PC-3 (cell line): ENCODE measurements around the gene TSHZ3. TPM values are rescaled to one million over a fixed set of nuclear protein-coding genes. Genes with fewer than 3 reads are reported as not detected.

Experiments used
- ATAC-seq: fragments of 200-7000 bp; cut with Tn5 transposase; 2 replicates; pipeline ENCODE4 v1.9.1; 2020; ENCODE audit warnings: mild to moderate bottlenecking, moderate library complexity
- BruUV-seq: library from RNA; stranded (reverse); fragments of 400-500 nt; replicated peaks from 2 replicates; lab custom pipeline; 2021; lab: Mats Ljungman, UMichigan
- CTCF ChIA-PET: fragments of 300-600 bp; sonication (Branson Sonifier 250); formaldehyde crosslinking; loops from one replicate; lab custom pipeline; 2022; ENCODE audit warnings: antibody characterized with exemption; lab: Charles Lee
- POLR2A ChIA-PET: fragments of 300-600 bp; sonication (Branson Sonifier 250); formaldehyde crosslinking; loops from one replicate; lab custom pipeline; 2022; ENCODE audit warnings: antibody characterized with exemption; ENCODE audit not compliant: unreplicated experiment; lab: Charles Lee
- DNase-seq: peaks from one replicate; pipeline ENCODE4 v3.0.0-alpha.2; 2015
- H2AFZ ChIP-seq: fragments of 300-600 bp; sonication (generic); 2 replicates; pipeline ENCODE4 v1.6.0; 2016; ENCODE audit warnings: antibody characterized with exemption, low read length
- H3F3A ChIP-seq: fragments of 300-600 bp; sonication (generic); one replicate; pipeline ENCODE4 v1.6.0; 2017; ENCODE audit warnings: antibody characterized with exemption, low read length, control low read depth, mild to moderate bottlenecking; ENCODE audit not compliant: unreplicated experiment
- H3K27ac ChIP-seq: fragments of 300-600 bp; sonication (generic); 2 replicates; pipeline ENCODE4 v1.5.1; 2016; ENCODE audit warnings: mild to moderate bottlenecking, low read length
- H3K27me3 ChIP-seq: fragments of 300-600 bp; sonication (generic); 2 replicates; pipeline ENCODE4 v1.6.1; 2016; ENCODE audit warnings: low read length, mixed read lengths
- H3K36me3 ChIP-seq: fragments of 300-600 bp; sonication (generic); 2 replicates; pipeline ENCODE4 v1.6.1; 2016; ENCODE audit warnings: low read depth, mixed run types, low read length, mixed read lengths
- H3K4me1 ChIP-seq: fragments of 300-600 bp; sonication (generic); 2 replicates; pipeline ENCODE4 v1.5.1; 2016; ENCODE audit warnings: low read length; ENCODE audit not compliant: insufficient read depth
- H3K4me2 ChIP-seq: fragments of 300-600 bp; sonication (generic); 2 replicates; pipeline ENCODE4 v1.6.0; 2016; ENCODE audit warnings: low read length
- H3K4me3 ChIP-seq: fragments of 300-600 bp; sonication (generic); 2 replicates; pipeline ENCODE4 v1.5.1; 2016; ENCODE audit warnings: mild to moderate bottlenecking, low read length, mixed read lengths
- H3K79me2 ChIP-seq: fragments of 300-600 bp; sonication (generic); 2 replicates; pipeline ENCODE4 v1.6.1; 2017; ENCODE audit warnings: low read length, mixed read lengths
- H3K9ac ChIP-seq: fragments of 300-600 bp; sonication (generic); 2 replicates; pipeline ENCODE4 v1.6.0; 2016; ENCODE audit warnings: mild to moderate bottlenecking, low read length
- H3K9me2 ChIP-seq: fragments of 300-600 bp; sonication (generic); replicated peaks from 2 replicates; pipeline ENCODE4 v1.6.1; 2016; ENCODE audit warnings: mixed run types, low read length, mixed read lengths
- H3K9me3 ChIP-seq: fragments of 300-600 bp; sonication (generic); 2 replicates; pipeline ENCODE4 v1.6.1; 2016; ENCODE audit warnings: low read length, mixed read lengths
- H4K20me1 ChIP-seq: fragments of 300-600 bp; sonication (generic); 2 replicates; pipeline ENCODE4 v1.6.1; 2016; ENCODE audit warnings: low read length, mixed read lengths
- EZH2 ChIP-seq: fragments of 300-600 bp; sonication (generic); IDR thresholded peaks from one replicate; pipeline ENCODE4 v1.6.1; 2017; ENCODE audit warnings: antibody characterized with exemption, mild to moderate bottlenecking, low read length; ENCODE audit not compliant: unreplicated experiment
- EZH2phosphoT487 ChIP-seq: fragments of 300-600 bp; sonication (generic); IDR thresholded peaks from 2 replicates; pipeline ENCODE4 v1.6.1; 2018; ENCODE audit warnings: mild to moderate bottlenecking, antibody characterized with exemption, low read length, borderline replicate concordance
- intact Hi-C: fragments of 100-400 bp; cut with micrococcal nuclease; formaldehyde crosslinking; loops from 2 replicates; pipeline ENCODE4 v1.9.0; 2023
- total RNA-seq: library from RNA; depleted of rRNA; stranded (reverse); fragments of >200 nt; gene quantifications from 2 replicates; pipeline ENCODE4 v1.2.3, GENCODE V29; 2014
- TF ChIP-seq, protein P1 (sequence below): fragments of 300-600 bp; sonication (generic); conservative IDR thresholded peaks from 2 replicates; pipeline ENCODE4 v1.5.1; 2017; ENCODE audit warnings: antibody characterized with exemption, low read depth, mild to moderate bottlenecking, low read length

TSHZ3 gene
- total RNA-seq, 1 experiment from 2014 or later, result 0.18 TPM

DNA sequence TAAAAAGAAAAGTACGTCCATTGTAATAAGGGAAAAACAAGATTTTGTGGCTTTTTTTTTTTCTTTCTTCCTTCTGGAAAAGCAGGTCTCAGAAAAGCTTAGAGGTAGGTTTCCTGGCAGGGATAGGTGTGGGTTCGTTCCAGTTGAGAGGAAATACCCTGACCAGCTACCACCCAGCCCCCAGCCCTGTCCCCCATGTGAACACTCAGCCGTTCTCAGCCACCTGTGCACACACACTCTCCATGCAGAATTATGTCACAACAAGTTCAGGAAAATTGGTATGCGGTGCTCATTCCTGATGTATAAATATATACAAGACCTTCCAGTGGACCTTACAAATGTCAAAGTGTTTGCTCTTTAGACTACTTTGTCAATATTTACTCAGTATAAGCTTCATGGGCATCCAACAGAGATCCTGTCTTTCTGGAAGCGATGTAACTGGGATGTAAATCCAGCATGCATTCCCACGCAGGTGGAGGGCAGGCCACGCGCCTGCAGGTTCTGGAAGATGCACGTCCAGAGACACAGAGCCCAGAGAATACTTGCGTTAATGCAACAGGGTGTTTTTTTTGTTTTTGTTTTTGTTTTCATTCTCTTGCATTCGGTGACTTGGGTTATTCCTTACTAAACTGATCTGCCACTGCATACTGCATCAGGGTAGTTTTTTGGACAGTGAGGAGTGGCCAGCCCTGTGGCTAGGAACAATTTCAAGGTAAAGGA lies 68.8 kb downstream of the TSHZ3 start:
- Histone ChIP-seq H3K4me3 (no peak overlapping the region), H2AFZ (no peak overlapping the region), H3K9ac (no peak overlapping the region), H4K20me1 (no peaks in the 10 kb centered on the region), H3K79me2 (no peaks in the 10 kb centered on the region), H3K9me2 (no peaks in the 10 kb centered on the region), H3K4me1 (no peaks in the 10 kb centered on the region), H3K27me3 (no peaks in the 10 kb centered on the region), H3K27ac (no peak overlapping the region), H3K9me3 (no peaks in the 10 kb centered on the region), H3K36me3 (no peaks in the 10 kb centered on the region), H3F3A (no peaks in the 10 kb centered on the region), H3K4me2 (no peak overlapping the region)
- intact Hi-C loops, result no loop called here
- no TSS peak for BruUV-seq
- CTCF ChIA-PET, result no interaction called here
- POLR2A ChIA-PET, result no interaction called here
- no peak for ATAC-seq
- no peak for DNase-seq
- TF ChIP-seq EZH2 (no peak), EZH2phosphoT487 (no peak)
- TF ChIP-seq, protein P1, sequence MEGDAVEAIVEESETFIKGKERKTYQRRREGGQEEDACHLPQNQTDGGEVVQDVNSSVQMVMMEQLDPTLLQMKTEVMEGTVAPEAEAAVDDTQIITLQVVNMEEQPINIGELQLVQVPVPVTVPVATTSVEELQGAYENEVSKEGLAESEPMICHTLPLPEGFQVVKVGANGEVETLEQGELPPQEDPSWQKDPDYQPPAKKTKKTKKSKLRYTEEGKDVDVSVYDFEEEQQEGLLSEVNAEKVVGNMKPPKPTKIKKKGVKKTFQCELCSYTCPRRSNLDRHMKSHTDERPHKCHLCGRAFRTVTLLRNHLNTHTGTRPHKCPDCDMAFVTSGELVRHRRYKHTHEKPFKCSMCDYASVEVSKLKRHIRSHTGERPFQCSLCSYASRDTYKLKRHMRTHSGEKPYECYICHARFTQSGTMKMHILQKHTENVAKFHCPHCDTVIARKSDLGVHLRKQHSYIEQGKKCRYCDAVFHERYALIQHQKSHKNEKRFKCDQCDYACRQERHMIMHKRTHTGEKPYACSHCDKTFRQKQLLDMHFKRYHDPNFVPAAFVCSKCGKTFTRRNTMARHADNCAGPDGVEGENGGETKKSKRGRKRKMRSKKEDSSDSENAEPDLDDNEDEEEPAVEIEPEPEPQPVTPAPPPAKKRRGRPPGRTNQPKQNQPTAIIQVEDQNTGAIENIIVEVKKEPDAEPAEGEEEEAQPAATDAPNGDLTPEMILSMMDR, result no peak

DNA sequence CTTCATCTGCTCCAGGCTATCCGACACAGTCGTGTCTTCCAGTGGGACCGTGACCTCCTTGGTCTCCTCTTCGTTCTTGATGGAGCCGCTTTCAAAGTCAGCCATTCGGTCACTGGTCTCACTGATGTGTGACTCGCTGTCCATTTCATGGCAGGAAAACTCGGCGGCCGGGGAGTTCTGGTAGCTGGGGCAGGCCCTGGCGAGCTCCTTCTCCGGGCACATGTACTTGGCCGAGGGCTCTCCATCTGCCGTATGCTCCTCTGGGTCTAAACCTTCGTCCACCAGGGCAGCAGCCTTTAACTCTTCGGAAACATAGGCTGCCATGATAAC lies 69.8 kb downstream of the TSHZ3 start:
- H3K4me1 ChIP-seq, result no peaks in the 10 kb centered on the region
- H3K79me2 ChIP-seq, result no peaks in the 10 kb centered on the region
- no peaks in the 10 kb centered on the region for H3F3A ChIP-seq
- H3K9me2 ChIP-seq, result no peaks in the 10 kb centered on the region
- DNase-seq (no peak), ATAC-seq (no peak)
- H3K27ac ChIP-seq, result no peak overlapping the region
- H3K36me3 ChIP-seq, result no peaks in the 10 kb centered on the region
- H3K4me3 ChIP-seq, result no peak overlapping the region
- no peak overlapping the region for H3K4me2 ChIP-seq
- H3K9me3 ChIP-seq, result no peaks in the 10 kb centered on the region
- intact Hi-C loops, result no loop called here
- H4K20me1 ChIP-seq, result no peaks in the 10 kb centered on the region
- CTCF ChIA-PET, result no interaction called here
- BruUV-seq, result no TSS peak
- POLR2A ChIA-PET, result no interaction called here
- no peaks in the 10 kb centered on the region for H3K27me3 ChIP-seq
- no peak overlapping the region for H2AFZ ChIP-seq
- TF ChIP-seq, protein P1, result no peak
- TF ChIP-seq EZH2phosphoT487 (no peak), EZH2 (no peak)
- H3K9ac ChIP-seq, result no peak overlapping the region

DNA sequence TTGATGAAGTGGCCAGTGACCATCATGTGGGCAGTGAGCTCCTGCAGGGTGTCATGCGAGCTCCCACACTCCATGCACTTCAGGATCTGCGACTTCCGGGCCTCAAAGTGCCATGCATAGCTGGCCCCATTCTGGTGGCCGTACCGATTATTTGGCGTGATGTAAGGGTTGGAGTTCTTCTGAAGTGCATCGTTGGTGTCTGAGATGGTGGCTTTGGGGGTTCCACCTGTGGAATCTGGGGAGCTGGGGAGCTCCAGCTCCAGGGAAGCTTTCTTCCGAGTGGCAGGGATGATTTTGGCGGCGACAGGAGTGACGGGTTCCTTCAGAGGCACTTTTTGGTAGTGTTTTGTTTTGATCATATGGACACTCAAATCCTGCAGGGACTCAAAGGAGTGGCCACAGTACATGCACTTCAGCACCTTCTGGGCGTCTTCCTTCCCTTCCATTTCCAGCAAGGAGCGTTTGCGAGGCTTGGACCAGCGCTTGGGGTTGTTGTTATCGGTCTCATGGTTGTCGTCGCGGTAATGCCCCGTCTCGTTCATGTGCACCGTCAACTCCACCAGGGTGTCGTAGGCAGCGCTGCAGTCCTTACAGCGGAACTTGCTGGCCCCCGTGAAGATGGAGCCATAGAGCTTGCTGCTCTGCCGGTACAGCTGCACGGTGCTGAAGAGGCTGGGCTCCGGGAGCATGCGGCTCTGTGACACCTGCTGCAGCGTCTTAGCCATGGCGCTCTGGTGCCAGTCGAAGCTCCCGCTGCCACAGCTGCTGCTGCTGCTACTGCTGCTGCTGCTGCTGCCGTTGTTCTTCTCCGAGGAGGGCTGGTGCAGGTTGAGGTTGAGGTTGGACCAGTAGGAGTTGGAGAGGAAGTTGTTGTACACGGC lies 70.4 kb downstream of the TSHZ3 start:
- Histone ChIP-seq H3K4me3 (no peak overlapping the region), H3K4me2 (no peak overlapping the region), H3F3A (no peaks in the 10 kb centered on the region), H3K79me2 (no peaks in the 10 kb centered on the region), H3K9ac (no peak overlapping the region), H3K27ac (no peak overlapping the region), H3K4me1 (no peaks in the 10 kb centered on the region), H4K20me1 (no peaks in the 10 kb centered on the region), H2AFZ (no peak overlapping the region), H3K27me3 (no peaks in the 10 kb centered on the region), H3K9me3 (no peaks in the 10 kb centered on the region), H3K36me3 (no peaks in the 10 kb centered on the region), H3K9me2 (no peaks in the 10 kb centered on the region)
- DNase-seq (no peak), ATAC-seq (no peak)
- BruUV-seq, result no TSS peak
- ChIA-PET POLR2A (no interaction called here), CTCF (no interaction called here)
- TF ChIP-seq EZH2phosphoT487, result no peak
- TF ChIP-seq EZH2, result no peak
- TF ChIP-seq, protein P1, result no peak
- intact Hi-C loops, result no loop called here
